ENCODE data around the gene PEX6.
"Not testable (repeated sequence)": the region's sequence is repeated elsewhere in the genome, so short reads cannot be mapped to it uniquely, and the experiment has no call there.

PEX6 gene

GRCh38 chr6:42968126-42968701, 10.8 kb downstream of the PEX6 start:
- in situ Hi-C loops (cut with MboI; ENCODE audit: low sequenced_read_pairs) = no loop called here

GRCh38 chr6:42967228-42967627, 11.8 kb downstream of the PEX6 start:
- in situ Hi-C loops (cut with MboI; ENCODE audit: low sequenced_read_pairs) = no loop called here

GRCh38 chr6:42966571-42966970, 12.4 kb downstream of the PEX6 start:
- in situ Hi-C loops (cut with MboI; ENCODE audit: low sequenced_read_pairs) = no loop called here

GRCh38 chr6:42963855-42964605, 15.0 kb downstream of the PEX6 start:
- in situ Hi-C loops (cut with MboI; ENCODE audit: low sequenced_read_pairs) = no loop called here

GRCh38 chr6:42963179-42963854, 15.7 kb downstream of the PEX6 start:
- in situ Hi-C loops (cut with MboI; ENCODE audit: low sequenced_read_pairs) = no loop called here

- in situ Hi-C loops (cut with MboI; ENCODE audit: low sequenced_read_pairs) = no loop called here
These were observed 16.3 kb downstream of the PEX6 start for GRCh38 chr6:42962502-42963178.

- in situ Hi-C loops (cut with MboI; ENCODE audit: low sequenced_read_pairs) = no loop called here
These were observed 16.9 kb downstream of the PEX6 start for GRCh38 chr6:42962096-42962495.

GRCh38 chr6:42961020-42961470, 17.9 kb downstream of the PEX6 start:
- in situ Hi-C loops (cut with MboI; ENCODE audit: low sequenced_read_pairs) = no loop called here

- in situ Hi-C loops (cut with MboI; ENCODE audit: low sequenced_read_pairs) = no loop called here
These were observed 18.6 kb downstream of the PEX6 start, which contains the start of gene GNMT for GRCh38 chr6:42960243-42961019. Gene GNMT, plus strand, starts transcription at chr6:42960754. Its CDS starts 14 bp downstream, at chr6:42960768.

GRCh38 chr6:42959917-42960242, 19.1 kb downstream of the PEX6 start:
- in situ Hi-C loops (cut with MboI; ENCODE audit: low sequenced_read_pairs) = no loop called here

- in situ Hi-C loops (cut with MboI; ENCODE audit: low sequenced_read_pairs) = no loop called here
These were observed 20.9 kb downstream of the PEX6 start for GRCh38 chr6:42958125-42958524.

- in situ Hi-C loops (cut with MboI; ENCODE audit: low sequenced_read_pairs) = not testable (repeated sequence)
These were observed 24.6 kb downstream of the PEX6 start for GRCh38 chr6:42954405-42954804.

GRCh38 chr6:42952389-42952788, 26.6 kb downstream of the PEX6 start:
- in situ Hi-C loops (cut with MboI; ENCODE audit: low sequenced_read_pairs) = no loop called here

GRCh38 chr6:42947950-42948349, 31.0 kb downstream of the PEX6 start:
- in situ Hi-C loops (cut with MboI; ENCODE audit: low sequenced_read_pairs) = no loop called here

- in situ Hi-C loops (cut with MboI; ENCODE audit: low sequenced_read_pairs) = no loop called here
These were observed 36.5 kb downstream of the PEX6 start for GRCh38 chr6:42942444-42942843.

- in situ Hi-C loops (cut with MboI; ENCODE audit: low sequenced_read_pairs) = not testable (repeated sequence)
These were observed 37.6 kb downstream of the PEX6 start for GRCh38 chr6:42941356-42941755.

- in situ Hi-C loops (cut with MboI; ENCODE audit: low sequenced_read_pairs) = no loop called here
These were observed 38.4 kb downstream of the PEX6 start for GRCh38 chr6:42940493-42941045.

- in situ Hi-C loops (cut with MboI; ENCODE audit: low sequenced_read_pairs) = no loop called here
These were observed 39.2 kb downstream of the PEX6 start for GRCh38 chr6:42939810-42940167.

GRCh38 chr6:42938987-42939809, 39.8 kb downstream of the PEX6 start:
- in situ Hi-C loops (cut with MboI; ENCODE audit: low sequenced_read_pairs) = no loop called here

GRCh38 chr6:42938428-42938796, 40.6 kb downstream of the PEX6 start:
- in situ Hi-C loops (cut with MboI; ENCODE audit: low sequenced_read_pairs) = no loop called here

All from HL-60/S4 treated with phorbol 12-myristate 13-acetate at 8.2 ng/mL for 4 days and 3 days (cell line).